ENCODE measurements around the gene RBM25. TPM values are rescaled to one million over a fixed set of nuclear protein-coding genes. Genes with fewer than 3 reads are reported as not detected.

The RBM25 gene
- total RNA-seq, 2 donors from 2014 or later, result 52.7 to 75.8 TPM

- ATAC-seq, result no peak
- Histone ChIP-seq H3K4me1 (no peaks in the 10 kb centered on the region), H3K36me3 (replicated peaks in 1 of 2; ENCODE audit: insufficient read depth in 1 of 2, low read depth in 2 of 2) (peaks cover 0 to 8% of the 10 kb centered on the region in 2 donors), H3K9me3 (no peaks in the 10 kb centered on the region), H3K27ac (no peak overlapping the region), H3K4me3 (no peak overlapping the region), H3K27me3 (no peaks in the 10 kb centered on the region)
- no peak for TF ChIP-seq POLR2A (IDR thresholded peaks at IDR 0.05)
- no peak for TF ChIP-seq CTCF (IDR thresholded peaks at IDR 0.05)
- no peak for DNase-seq
- intact Hi-C loops (cut with DNase I), result no loop called here
These were observed 94.9 kb downstream of the RBM25 start for GRCh38 chr14:73153272-73153671.

- H3K4me1 ChIP-seq, result no peaks in the 10 kb centered on the region
These were observed 103.9 kb downstream of the RBM25 start for GRCh38 chr14:73162251-73162650.

GRCh38 chr14:73166399-73166798 lies 108.1 kb downstream of the RBM25 start:
- Histone ChIP-seq H3K36me3 (replicated peaks in 1 of 2; ENCODE audit: insufficient read depth in 1 of 2, low read depth in 2 of 2) (peaks cover 0 to 8% of the 10 kb centered on the region in 2 donors), H3K27ac (no peak overlapping the region), H3K9me3 (no peaks in the 10 kb centered on the region), H3K27me3 (no peaks in the 10 kb centered on the region), H3K4me1 (no peaks in the 10 kb centered on the region), H3K4me3 (no peak overlapping the region)
- WGBS, 2 donors, result 72 to 100% methylated on average over 1 of the region's 1 CpG
- no peak for TF ChIP-seq CTCF (IDR thresholded peaks at IDR 0.05)
- TF ChIP-seq POLR2A (IDR thresholded peaks at IDR 0.05), result no peak
- no peak for ATAC-seq
- DNase-seq, result no peak
- intact Hi-C loops (cut with DNase I), result no loop called here

More at GRCh38 chr14:73162251-73162650, 103.9 kb downstream of the RBM25 start:
- DNase-seq, result no peak
- no peak overlapping the region for H3K27ac ChIP-seq
- H3K27me3 ChIP-seq, result no peaks in the 10 kb centered on the region
- no peak for TF ChIP-seq POLR2A (IDR thresholded peaks at IDR 0.05)
- no peak for TF ChIP-seq CTCF (IDR thresholded peaks at IDR 0.05)
- WGBS, 2 donors, result 93 to 97% methylated on average over 11 of the region's 11 CpGs
- no peak for ATAC-seq
- no peak overlapping the region for H3K4me3 ChIP-seq
- intact Hi-C loops (cut with DNase I), result no loop called here
- no peaks in the 10 kb centered on the region for H3K9me3 ChIP-seq
- peaks cover 0 to 2% of the 10 kb centered on the region in 2 donors for H3K36me3 ChIP-seq (replicated peaks in 1 of 2; ENCODE audit: insufficient read depth in 1 of 2, low read depth in 2 of 2)

- Histone ChIP-seq H3K4me1 (no peaks in the 10 kb centered on the region), H3K27me3 (no peaks in the 10 kb centered on the region), H3K36me3 (replicated peaks in 1 of 2; ENCODE audit: insufficient read depth in 1 of 2, low read depth in 2 of 2) (peaks cover 0 to 13% of the 10 kb centered on the region in 2 donors), H3K4me3 (no peak overlapping the region), H3K27ac (no peak overlapping the region), H3K9me3 (no peaks in the 10 kb centered on the region)
- intact Hi-C loops (cut with DNase I), result no loop called here
- DNase-seq (no peak), ATAC-seq (no peak)
- 63 to 65% methylated on average over 4 of the region's 4 CpGs for WGBS, 2 donors
- TF ChIP-seq CTCF (IDR thresholded peaks at IDR 0.05), result no peak
- TF ChIP-seq POLR2A (IDR thresholded peaks at IDR 0.05), result no peak
These were observed 109.4 kb downstream of the RBM25 start for GRCh38 chr14:73167727-73168126.

- Histone ChIP-seq H3K27me3 (no peaks in the 10 kb centered on the region), H3K27ac (no peak overlapping the region), H3K36me3 (replicated peaks in 1 of 2; ENCODE audit: insufficient read depth in 1 of 2, low read depth in 2 of 2) (peaks cover 0 to 13% of the 10 kb centered on the region in 2 donors), H3K4me3 (no peak overlapping the region), H3K9me3 (no peaks in the 10 kb centered on the region), H3K4me1 (no peaks in the 10 kb centered on the region)
- TF ChIP-seq POLR2A (IDR thresholded peaks at IDR 0.05), result no peak
- no peak for TF ChIP-seq CTCF (IDR thresholded peaks at IDR 0.05)
- no peak for DNase-seq
- WGBS, 2 donors, result 88 to 90% methylated on average over 9 of the region's 9 CpGs
- no peak for ATAC-seq
- intact Hi-C loops (cut with DNase I), result no loop called here
These were observed 109.9 kb downstream of the RBM25 start for GRCh38 chr14:73168274-73168673.

All from body of pancreas (tissue), 4 donors.